HEK293 (cell line): ENCODE data around the gene CASZ1.

Experiments used
- CTCF ChIA-PET: fragments of 350-600 bp; formaldehyde crosslinking; extraction: SDS; loops from one replicate; lab custom pipeline; 2021; ENCODE audit warnings: antibody characterized with exemption; lab: Yijun Ruan, JAX
- POLR2A ChIA-PET: fragments of 300-600 bp; formaldehyde crosslinking; extraction: SDS; loops from one replicate; lab custom pipeline; 2020; ENCODE audit warnings: antibody characterized with exemption, inconsistent platforms; lab: Yijun Ruan, JAX
- H3K27ac ChIP-seq: fragments of 200-500 bp; sonication (Bioruptor generic); 2 replicates; pipeline ENCODE4 v1.5.1; 2014; ENCODE audit warnings: low read depth, low read length, control low read depth, inconsistent platforms; ENCODE audit errors: extremely low read depth
- H3K36me3 ChIP-seq, 2 experiments: fragments of 200-500 bp in 1 of 2; sonication (Bioruptor generic) in 1 of 2; 1 replicate in 1 of 2; 2 replicates in 1 of 2; pipeline ENCODE4 v1.5.1; 2014 to 2017; ENCODE audit warnings: inconsistent platforms in 2 of 2, low read length in 2 of 2; ENCODE audit not compliant: control insufficient read depth in 2 of 2, insufficient read depth in 1 of 2
- H3K4me1 ChIP-seq: fragments of 200-500 bp; sonication (Bioruptor generic); 2 replicates; pipeline ENCODE4 v1.5.1; 2014; ENCODE audit warnings: mild to moderate bottlenecking, low read length, inconsistent platforms; ENCODE audit not compliant: control insufficient read depth, insufficient read depth
- H3K4me3 ChIP-seq: 2 replicates; pipeline ENCODE4 v1.5.1; 2011; ENCODE audit warnings: low read depth, mild to moderate bottlenecking, control low read depth, low read length, moderate library complexity
- H3K9me3 ChIP-seq: fragments of 200-500 bp; sonication (Bioruptor generic); 2 replicates; pipeline ENCODE4 v1.5.1; 2014; ENCODE audit warnings: low read depth, low read length, inconsistent platforms; ENCODE audit not compliant: control insufficient read depth, insufficient read depth
- KLF17 ChIP-seq: fragments of 450-650 bp; formaldehyde crosslinking; IDR thresholded peaks from 2 replicates; pipeline ENCODE4 v1.5.1; 2016; ENCODE audit warnings: missing biosample characterization, missing genetic modification characterization
- ZBTB17 ChIP-seq: fragments of 450-650 bp; formaldehyde crosslinking; IDR thresholded peaks from 2 replicates; pipeline ENCODE4 v1.5.1; 2016; ENCODE audit warnings: missing biosample characterization, missing genetic modification characterization
- ZEB2 ChIP-seq: fragments of 450-650 bp; formaldehyde crosslinking; IDR thresholded peaks from 2 replicates; pipeline ENCODE4 v1.5.1; 2016; ENCODE audit warnings: missing biosample characterization, missing genetic modification characterization
- ZFHX2 ChIP-seq: fragments of 450-650 bp; formaldehyde crosslinking; conservative IDR thresholded peaks from 2 replicates; pipeline ENCODE4 v1.5.1; 2016; ENCODE audit warnings: missing biosample characterization, missing genetic modification characterization
- ZNF114 ChIP-seq: fragments of 450-650 bp; formaldehyde crosslinking; IDR thresholded peaks from 2 replicates; pipeline ENCODE4 v1.5.0; 2017; ENCODE audit warnings: missing biosample characterization, missing genetic modification characterization
- ZNF335 ChIP-seq: fragments of 450-650 bp; formaldehyde crosslinking; conservative IDR thresholded peaks from 2 replicates; pipeline ENCODE4 v1.5.1; 2016; ENCODE audit warnings: missing biosample characterization, missing genetic modification characterization
- ZNF350 ChIP-seq: fragments of 450-650 bp; formaldehyde crosslinking; IDR thresholded peaks from 2 replicates; pipeline ENCODE4 v1.5.0; 2017; ENCODE audit warnings: missing biosample characterization, mild to moderate bottlenecking, missing genetic modification characterization
- ZNF398 ChIP-seq: fragments of 450-650 bp; formaldehyde crosslinking; IDR thresholded peaks from 2 replicates; pipeline ENCODE4 v1.5.1; 2017; ENCODE audit warnings: missing biosample characterization, missing genetic modification characterization
- ZNF555 ChIP-seq: fragments of 450-650 bp; formaldehyde crosslinking; conservative IDR thresholded peaks from 2 replicates; pipeline ENCODE4 v1.5.1; 2017; ENCODE audit warnings: missing biosample characterization, mild to moderate bottlenecking, missing genetic modification characterization, inconsistent platforms
- ZSCAN23 ChIP-seq: fragments of 450-650 bp; formaldehyde crosslinking; IDR thresholded peaks from 2 replicates; pipeline ENCODE4 v1.5.1; 2016; ENCODE audit warnings: missing biosample characterization, missing genetic modification characterization

Gene CASZ1

DNA sequence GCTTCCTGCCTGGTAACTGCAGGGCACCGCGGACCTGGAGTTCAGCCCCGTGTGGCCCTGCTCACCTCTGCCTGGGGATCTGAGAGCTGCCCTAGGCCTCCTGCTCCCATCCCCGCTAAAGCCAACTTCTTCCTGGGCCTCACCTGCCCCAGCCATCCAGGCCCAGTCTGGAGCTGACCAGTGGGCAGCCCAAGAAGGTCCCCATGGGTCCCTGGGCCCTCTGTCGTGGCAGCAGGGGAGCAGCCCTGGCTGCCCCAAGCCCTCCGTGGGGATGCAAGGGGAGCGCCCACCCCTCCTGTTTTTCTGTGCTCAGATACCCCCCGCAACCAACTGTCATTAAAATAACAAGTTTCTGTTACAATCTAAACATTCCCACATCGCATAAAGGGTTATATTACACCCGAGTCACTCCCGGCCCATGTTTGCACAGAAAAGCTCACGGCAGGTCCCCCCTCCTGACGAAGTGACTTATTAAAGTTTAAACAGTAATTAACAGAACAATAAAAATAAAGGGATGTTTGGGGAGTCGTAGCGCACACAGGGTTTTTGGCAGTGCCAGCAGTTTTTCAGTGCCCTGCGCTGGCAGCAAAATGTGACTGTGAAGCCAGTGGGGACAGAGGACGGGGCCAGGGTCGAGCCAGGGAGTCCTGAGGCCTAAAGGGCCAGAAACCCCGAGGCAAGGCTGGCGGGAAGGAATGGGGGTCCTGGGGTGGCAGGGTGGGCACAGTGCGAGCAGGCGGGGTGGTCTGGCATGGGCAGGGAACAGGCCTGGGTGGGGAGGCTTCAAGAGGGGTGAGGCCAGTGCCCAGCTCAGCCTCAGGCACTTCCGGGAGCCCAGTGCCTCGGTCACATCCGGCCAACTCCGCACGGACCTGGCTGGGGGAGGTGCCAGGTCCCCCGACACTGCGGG lies 121.5 kb downstream of the CASZ1 start (continued):
- TF ChIP-seq ZBTB17 (tag by site-specific recombination) = peak; percentile 40; the same call in 1 of the 2 replicates
- TF ChIP-seq ZNF398 (tag by site-specific recombination) = peak; percentile 94

- TF ChIP-seq ZNF335 (tag by site-specific recombination) (no peak), ZNF555 (tag by site-specific recombination) (no peak)
- H3K27ac ChIP-seq = peak overlapping the region; percentile 20; the same call in 1 of the 2 replicates
- no peaks in the 10 kb centered on the region for H3K9me3 ChIP-seq
- POLR2A ChIA-PET = no interaction called here
- no peaks in the 10 kb centered on the region for H3K36me3 ChIP-seq
- H3K4me1 ChIP-seq = peaks cover 14% of the 10 kb centered on the region
- CTCF ChIA-PET = no interaction called here
- no peak overlapping the region for H3K4me3 ChIP-seq
Measured at GRCh38 chr1:10674222-10674621, 122.2 kb downstream of the CASZ1 start.

GRCh38 chr1:10673109-10673711 lies 123.2 kb downstream of the CASZ1 start:
- no peak overlapping the region for H3K4me3 ChIP-seq
- ChIA-PET CTCF (no interaction called here), POLR2A (no interaction called here)
- H3K9me3 ChIP-seq = no peaks in the 10 kb centered on the region
- TF ChIP-seq KLF17 (tag by site-specific recombination) (0 out of 2 replicates have a peak, but pooled peaks have one; percentile 9), ZSCAN23 (tag by site-specific recombination) (no peak), ZNF114 (tag by site-specific recombination) (no peak)
- H3K27ac ChIP-seq = no peak overlapping the region
- no peaks in the 10 kb centered on the region for H3K36me3 ChIP-seq
- peaks cover 14% of the 10 kb centered on the region for H3K4me1 ChIP-seq

DNA sequence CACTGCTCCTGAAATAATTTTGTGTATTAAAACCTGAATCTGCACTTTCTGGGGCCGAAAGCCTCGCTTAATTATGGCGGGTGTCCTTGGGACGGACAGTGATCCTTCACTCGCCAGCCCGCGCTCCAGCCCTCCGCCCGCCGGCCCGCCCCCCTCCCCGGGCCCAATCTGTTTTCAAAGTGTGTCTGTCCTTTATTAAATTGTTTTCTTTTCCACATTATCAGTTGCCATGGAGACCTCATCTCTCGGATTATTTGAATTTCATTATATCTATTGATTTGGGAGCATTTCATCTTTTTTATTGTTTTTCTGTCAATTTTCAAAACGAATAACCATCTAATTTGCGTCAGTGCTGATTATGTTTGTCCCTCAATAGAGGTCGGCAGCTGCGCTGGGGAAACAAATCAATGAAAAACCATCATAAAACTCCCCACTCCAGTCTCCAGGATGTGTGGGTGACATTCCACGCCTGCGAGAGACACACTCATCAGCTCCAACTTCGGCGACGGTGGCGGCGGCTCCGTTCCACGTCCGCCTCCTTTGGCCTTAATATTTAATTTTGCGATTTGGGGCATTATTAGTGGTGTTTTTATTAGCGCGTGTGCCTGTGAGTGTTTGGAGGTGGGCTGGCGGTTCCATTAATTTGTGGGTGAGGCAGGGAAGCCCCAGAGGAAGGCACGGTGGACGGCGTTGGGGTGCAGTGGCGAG lies 123.9 kb downstream of the CASZ1 start:
- H3K36me3 ChIP-seq = no peaks in the 10 kb centered on the region
- ChIA-PET CTCF (no interaction called here), POLR2A (no interaction called here)
- TF ChIP-seq ZNF350 (tag by site-specific recombination) (no peak), ZFHX2 (tag by site-specific recombination) (peak; percentile 19; the same call in 1 of the 2 replicates), ZEB2 (no peak)
- peaks cover 14% of the 10 kb centered on the region for H3K4me1 ChIP-seq
- no peak overlapping the region for H3K4me3 ChIP-seq
- no peak overlapping the region for H3K27ac ChIP-seq
- H3K9me3 ChIP-seq = no peaks in the 10 kb centered on the region
